H1 (cell line): Measurements from ENCODE around the gene GTF2A2. TPM values are rescaled to one million over a fixed set of nuclear protein-coding genes. Genes with fewer than 3 reads are reported as not detected.

Experiments used
- CTCF ChIA-PET: fragments of 300-600 bp; sonication (Branson Sonifier 250); formaldehyde crosslinking; loops from one replicate; lab custom pipeline; 2021; ENCODE audit not compliant: partially characterized antibody; lab: Charles Lee
- POLR2A ChIA-PET: fragments of 300-600 bp; sonication (Branson Sonifier 250); formaldehyde crosslinking; loops from one replicate; lab custom pipeline; 2021; ENCODE audit warnings: inconsistent platforms; ENCODE audit not compliant: partially characterized antibody; lab: Charles Lee
- DNase-seq, 2 experiments: peaks; one replicate each; pipeline versions ENCODE4 v3.0.0 to v3.0.0-alpha.2; 2010 to 2022; ENCODE audit warnings: low spot score in 2 of 2, low read depth in 1 of 2, mixed read lengths in 1 of 2
- FAIRE-seq: peaks from 2 replicates; lab custom pipeline; 2011; peaks lifted over from hg19 to GRCh38; lab: Jason Lieb, UNC
- H2AFZ ChIP-seq: 2 replicates; pipeline ENCODE4 v1.8.1; 2012; ENCODE audit warnings: low read length, inconsistent platforms
- H2AK5ac ChIP-seq: 2 replicates; pipeline ENCODE4 v1.6.1; 2013; ENCODE audit warnings: low read depth, low read length
- H2BK120ac ChIP-seq: replicated peaks from 2 replicates; pipeline ENCODE3; 2013; ENCODE audit warnings: low read depth, low read length, inconsistent platforms
- H2BK12ac ChIP-seq: 2 replicates; pipeline ENCODE4 v1.6.1; 2013; ENCODE audit warnings: low read depth, low read length
- H2BK15ac ChIP-seq: 2 replicates; pipeline ENCODE4 v1.6.1; 2013; ENCODE audit warnings: low read length
- H2BK20ac ChIP-seq: 2 replicates; pipeline ENCODE4 v1.6.1; 2013; ENCODE audit warnings: low read length
- H2BK5ac ChIP-seq: 2 replicates; pipeline ENCODE4 v1.6.1; 2013; ENCODE audit warnings: low read depth, low read length
- H3K14ac ChIP-seq: 2 replicates; pipeline ENCODE4 v1.6.1; 2013; ENCODE audit warnings: inconsistent platforms; ENCODE audit not compliant: insufficient read length
- H3K18ac ChIP-seq: 2 replicates; pipeline ENCODE4 v1.6.1; 2013; ENCODE audit warnings: low read length; ENCODE audit errors: extremely low read depth
- H3K23ac ChIP-seq: 2 replicates; pipeline ENCODE4 v1.6.1; 2013; ENCODE audit warnings: inconsistent platforms; ENCODE audit not compliant: insufficient read length
- H3K23me2 ChIP-seq: 2 replicates; pipeline ENCODE4 v1.6.1; 2013; ENCODE audit warnings: low read depth, low read length
- H3K27ac ChIP-seq: 2 replicates; pipeline ENCODE4 v1.6.1; 2011; ENCODE audit warnings: low read depth, low read length, inconsistent platforms
- H3K27me3 ChIP-seq, 4 experiments: replicated peaks in 1 of 4; 1 replicate in 1 of 4; 2 replicates in 3 of 4; pipeline versions ENCODE4 v1.6.1 to v1.8.1; 2011 to 2013; ENCODE audit warnings: low read length in 3 of 4, mild to moderate bottlenecking in 3 of 4, inconsistent platforms in 2 of 4, mixed read lengths in 2 of 4, moderate library complexity in 1 of 4; ENCODE audit not compliant: control insufficient read depth in 3 of 4, insufficient read depth in 3 of 4; ENCODE audit errors: extremely low read depth in 1 of 4
- H3K36me3 ChIP-seq, 4 experiments: 2 replicates each; pipeline versions ENCODE4 v1.6.1 to v1.8.1; 2011 to 2013; ENCODE audit warnings: mild to moderate bottlenecking in 4 of 4, low read length in 3 of 4, moderate library complexity in 2 of 4, control low read depth in 1 of 4, inconsistent platforms in 1 of 4; ENCODE audit not compliant: insufficient read depth in 4 of 4, control insufficient read depth in 2 of 4
- H3K4ac ChIP-seq: replicated peaks from 2 replicates; pipeline ENCODE3; 2013; ENCODE audit warnings: low read length, low read depth, mixed read lengths, inconsistent platforms; ENCODE audit not compliant: insufficient read length
- H3K4me1 ChIP-seq, 4 experiments: replicated peaks in 1 of 4; 1 replicate in 1 of 4; 2 replicates in 3 of 4; pipeline versions ENCODE4 v1.6.1 to v1.8.1; 2011 to 2013; ENCODE audit warnings: low read length in 3 of 4, inconsistent platforms in 2 of 4, mixed read lengths in 1 of 4; ENCODE audit not compliant: insufficient read depth in 4 of 4, control insufficient read depth in 3 of 4
- H3K4me2 ChIP-seq, 2 experiments: 2 replicates each; pipeline versions ENCODE4 v1.6.1 to v1.8.1; 2011 to 2013; ENCODE audit warnings: low read depth in 2 of 2, low read length in 2 of 2, control low read depth in 1 of 2, inconsistent platforms in 1 of 2, mild to moderate bottlenecking in 1 of 2; ENCODE audit not compliant: insufficient read depth in 1 of 2
- H3K4me3 ChIP-seq, 4 experiments: fragments of 200-600, 300-600 bp in 1 of 4; sonication (generic), shearing (Covaris generic), sonication (Bioruptor Twin) in 1 of 4; 2 replicates each; pipeline versions ENCODE4 v1.5.1 to v1.8.1; 2011 to 2016; ENCODE audit warnings: low read length in 4 of 4, low read depth in 3 of 4, control low read depth in 2 of 4, inconsistent platforms in 2 of 4, mild to moderate bottlenecking in 2 of 4, mixed read lengths in 1 of 4, moderate library complexity in 1 of 4; ENCODE audit not compliant: insufficient read depth in 2 of 4; ENCODE audit errors: extremely low read depth in 1 of 4
- H3K56ac ChIP-seq: replicated peaks from 2 replicates; pipeline ENCODE3; 2013; ENCODE audit warnings: low read depth, mild to moderate bottlenecking, mixed read lengths, low read length, inconsistent platforms; ENCODE audit not compliant: insufficient read length
- H3K79me1 ChIP-seq: 2 replicates; pipeline ENCODE4 v1.6.1; 2013; ENCODE audit warnings: low read depth, low read length, control low read depth
- H3K79me2 ChIP-seq, 2 experiments: 2 replicates each; pipeline versions ENCODE4 v1.6.1 to v1.8.1; 2012 to 2013; ENCODE audit warnings: low read length in 2 of 2, mild to moderate bottlenecking in 2 of 2, inconsistent platforms in 1 of 2; ENCODE audit not compliant: insufficient read depth in 2 of 2, control insufficient read depth in 1 of 2
- H3K9ac ChIP-seq, 4 experiments: replicated peaks in 1 of 4; 1 replicate in 1 of 4; 2 replicates in 3 of 4; pipeline versions ENCODE4 v1.6.1 to v1.8.1; 2011 to 2013; ENCODE audit warnings: low read depth in 3 of 4, low read length in 3 of 4, control low read depth in 2 of 4, mild to moderate bottlenecking in 2 of 4, moderate library complexity in 2 of 4, inconsistent platforms in 1 of 4; ENCODE audit errors: extremely low read depth in 1 of 4
- H3K9me3 ChIP-seq, 2 experiments: 2 replicates each; pipeline versions ENCODE4 v1.6.1 to v1.8.1; 2012 to 2013; ENCODE audit warnings: mild to moderate bottlenecking in 2 of 2, moderate library complexity in 2 of 2, control low read depth in 1 of 2, inconsistent platforms in 1 of 2, low read depth in 1 of 2, low read length in 1 of 2, mixed read lengths in 1 of 2; ENCODE audit not compliant: insufficient read depth in 2 of 2
- H4K20me1 ChIP-seq, 2 experiments: replicated peaks in 1 of 2; 2 replicates each; pipeline versions ENCODE3 to v1.8.1; 2011 to 2013; ENCODE audit warnings: inconsistent platforms in 2 of 2, low read length in 2 of 2, mild to moderate bottlenecking in 1 of 2; ENCODE audit not compliant: insufficient read depth in 2 of 2, control insufficient read depth in 1 of 2
- H4K5ac ChIP-seq: 2 replicates; pipeline ENCODE4 v1.6.1; 2013; ENCODE audit warnings: low read length, low read depth, mixed read lengths, inconsistent platforms; ENCODE audit not compliant: insufficient read length
- H4K8ac ChIP-seq: 2 replicates; pipeline ENCODE4 v1.8.0; 2013; ENCODE audit warnings: mild to moderate bottlenecking, moderate library complexity, low read length, inconsistent platforms; ENCODE audit not compliant: insufficient read depth; ENCODE audit errors: extremely low read depth
- H4K91ac ChIP-seq: replicated peaks from 2 replicates; pipeline ENCODE3; 2013; ENCODE audit warnings: low read length, mixed read lengths, inconsistent platforms; ENCODE audit not compliant: insufficient read length
- SAP30 ChIP-seq: fragments of 300-600 bp; sonication (generic); IDR thresholded peaks from 2 replicates; pipeline ENCODE4 v1.7.1; 2012; ENCODE audit warnings: low read length, moderate library complexity, mild to moderate bottlenecking, inconsistent platforms; ENCODE audit not compliant: insufficient read depth, insufficient replicate concordance
- SRF ChIP-seq: IDR thresholded peaks from 2 replicates; pipeline ENCODE4 v1.6.1; 2011; ENCODE audit warnings: mild to moderate bottlenecking, low read depth, low read length, moderate library complexity
- WGBS, 2 experiments: shearing (Covaris generic) in 1 of 2; methylation state at CpG; one replicate each; pipeline versions ENCODE4 v1.1.6 to v1.1.7; 2013 to 2015; ENCODE audit warnings: low lambda C conversion rate in 2 of 2, mixed read lengths in 2 of 2, inconsistent platforms in 1 of 2, low coverage in 1 of 2, missing lambda C conversion rate in 1 of 2; ENCODE audit not compliant: insufficient replicate concordance in 2 of 2, insufficient coverage in 1 of 2, insufficient read length in 1 of 2; ENCODE audit errors: extremely low coverage in 1 of 2, missing lambda C conversion rate in 1 of 2; 5-methylcytosine and 5-hydroxymethylcytosine counted together
- polyA plus RNA-seq, 7 experiments: library from polyadenylated mRNA; depleted of rRNA in 3 of 7; stranded (reverse) in 5 of 7; unstranded in 2 of 7; fragments of >200 nt in 5 of 7; fragments of 200-250 nt in 2 of 7; gene quantifications; 1 replicate in 5 of 7; 2 replicates in 1 of 7; 4 replicates in 1 of 7; pipeline versions ENCODE4 v1.2.1 to v1.2.3, GENCODE V29; 2011 to 2013; ENCODE audit warnings: missing spikeins in 2 of 7, mixed read lengths in 2 of 7
- total RNA-seq: library from RNA; stranded (reverse); fragmentation: NEBNext Ultra II Directional; extraction: Animal tissue kit (Norgen Biotek cat#: 25700); gene quantifications from 2 replicates; pipeline ENCODE4 v1.2.1, GENCODE V29; 2021

The GTF2A2 gene
- total and polyA plus RNA-seq, 2 of the 8 experiments (the other 6 are each of a cell fraction or from before 2014, with no cell fraction given), result 52.2 to 161 TPM

DNA sequence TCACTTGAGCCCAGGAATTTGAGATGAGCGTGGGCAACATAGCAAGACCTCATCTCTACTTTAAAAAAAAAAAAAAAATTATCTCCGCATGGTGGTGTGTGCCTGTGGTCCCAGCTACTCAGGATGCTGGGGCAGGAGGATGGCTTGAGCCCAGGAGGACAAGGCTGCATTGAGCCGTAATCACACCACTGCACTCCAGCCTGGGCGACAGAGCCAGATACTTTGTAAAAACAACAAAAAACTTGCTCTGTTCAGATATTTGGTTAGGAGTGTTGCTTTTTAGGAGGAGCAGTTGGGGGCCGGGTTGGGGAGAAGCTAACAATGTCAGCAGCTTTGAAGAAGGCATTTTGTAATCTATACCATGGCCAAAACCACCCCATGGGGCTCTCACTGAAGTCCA is 41.7 kb downstream of the GTF2A2 start:
- Histone ChIP-seq H3K14ac (no peak overlapping the region), H3K56ac (no peak overlapping the region), H4K5ac (no peak overlapping the region), H3K79me2 (no peaks in the 10 kb centered on the region), H2BK120ac (no peak overlapping the region), H3K4me2 (no peak overlapping the region), H2AFZ (no peak overlapping the region), H3K9ac (no peak overlapping the region), H3K23me2 (no peaks in the 10 kb centered on the region), H3K9me3 (no peaks in the 10 kb centered on the region), H3K27ac (no peak overlapping the region), H2BK5ac (no peak overlapping the region), H3K36me3 (no peaks in the 10 kb centered on the region), H4K91ac (no peak overlapping the region), H3K23ac (no peak overlapping the region), H2BK15ac (no peak overlapping the region), H3K18ac (no peak overlapping the region), H3K4ac (no peak overlapping the region), H3K27me3 (no peaks in the 10 kb centered on the region), H2BK20ac (no peak overlapping the region), H2AK5ac (no peak overlapping the region), H2BK12ac (no peak overlapping the region), H3K79me1 (no peaks in the 10 kb centered on the region), H3K4me3 (no peak overlapping the region), H4K8ac (no peak overlapping the region), H4K20me1 (no peaks in the 10 kb centered on the region), H3K4me1 (no peaks in the 10 kb centered on the region)
- TF ChIP-seq SAP30, result no peak
- no peak for TF ChIP-seq SRF
- ChIA-PET POLR2A (no interaction called here), CTCF (interaction anchor here (1.4 to 6.6 kb wide), 4 partner anchors 17 to 87 kb away, joined by 4 to 39 read pairs (median 10); no protein-coding TSS in a partner anchor)
- DNase-seq (no peak), FAIRE-seq (no peak)
- WGBS, 2 experiments, result 95% methylated on average over 5 of the region's 5 CpGs; no CpG with 5 or more reads in 1 of the 2 experiments
